H1 (cell line): ENCODE results near the gene CCL4. TPM values are rescaled to one million over a fixed set of nuclear protein-coding genes. Genes with fewer than 3 reads are reported as not detected.
"Not testable (repeated sequence)": the region's sequence is repeated elsewhere in the genome, so short reads cannot be mapped to it uniquely, and the experiment has no call there.

ENCODE experiments used
- CTCF ChIA-PET: fragments of 300-600 bp; sonication (Branson Sonifier 250); formaldehyde crosslinking; loops from one replicate; lab custom pipeline; 2021; ENCODE audit not compliant: partially characterized antibody; lab: Charles Lee
- POLR2A ChIA-PET: fragments of 300-600 bp; sonication (Branson Sonifier 250); formaldehyde crosslinking; loops from one replicate; lab custom pipeline; 2021; ENCODE audit warnings: inconsistent platforms; ENCODE audit not compliant: partially characterized antibody; lab: Charles Lee
- DNase-seq, 2 experiments: peaks; one replicate each; pipeline versions ENCODE4 v3.0.0 to v3.0.0-alpha.2; 2010 to 2022; ENCODE audit warnings: low spot score in 2 of 2, low read depth in 1 of 2, mixed read lengths in 1 of 2
- FAIRE-seq: peaks from 2 replicates; lab custom pipeline; 2011; peaks lifted over from hg19 to GRCh38; lab: Jason Lieb, UNC
- H2AFZ ChIP-seq: 2 replicates; pipeline ENCODE4 v1.8.1; 2012; ENCODE audit warnings: low read length, inconsistent platforms
- H2AK5ac ChIP-seq: 2 replicates; pipeline ENCODE4 v1.6.1; 2013; ENCODE audit warnings: low read depth, low read length
- H2BK120ac ChIP-seq: replicated peaks from 2 replicates; pipeline ENCODE3; 2013; ENCODE audit warnings: low read depth, low read length, inconsistent platforms
- H2BK12ac ChIP-seq: 2 replicates; pipeline ENCODE4 v1.6.1; 2013; ENCODE audit warnings: low read depth, low read length
- H2BK15ac ChIP-seq: 2 replicates; pipeline ENCODE4 v1.6.1; 2013; ENCODE audit warnings: low read length
- H2BK20ac ChIP-seq: 2 replicates; pipeline ENCODE4 v1.6.1; 2013; ENCODE audit warnings: low read length
- H2BK5ac ChIP-seq: 2 replicates; pipeline ENCODE4 v1.6.1; 2013; ENCODE audit warnings: low read depth, low read length
- H3K14ac ChIP-seq: 2 replicates; pipeline ENCODE4 v1.6.1; 2013; ENCODE audit warnings: inconsistent platforms; ENCODE audit not compliant: insufficient read length
- H3K18ac ChIP-seq: 2 replicates; pipeline ENCODE4 v1.6.1; 2013; ENCODE audit warnings: low read length; ENCODE audit errors: extremely low read depth
- H3K23ac ChIP-seq: 2 replicates; pipeline ENCODE4 v1.6.1; 2013; ENCODE audit warnings: inconsistent platforms; ENCODE audit not compliant: insufficient read length
- H3K23me2 ChIP-seq: 2 replicates; pipeline ENCODE4 v1.6.1; 2013; ENCODE audit warnings: low read depth, low read length
- H3K27ac ChIP-seq: 2 replicates; pipeline ENCODE4 v1.6.1; 2011; ENCODE audit warnings: low read depth, low read length, inconsistent platforms
- H3K27me3 ChIP-seq, 4 experiments: replicated peaks in 1 of 4; 1 replicate in 1 of 4; 2 replicates in 3 of 4; pipeline versions ENCODE4 v1.6.1 to v1.8.1; 2011 to 2013; ENCODE audit warnings: low read length in 3 of 4, mild to moderate bottlenecking in 3 of 4, inconsistent platforms in 2 of 4, mixed read lengths in 2 of 4, moderate library complexity in 1 of 4; ENCODE audit not compliant: control insufficient read depth in 3 of 4, insufficient read depth in 3 of 4; ENCODE audit errors: extremely low read depth in 1 of 4
- H3K36me3 ChIP-seq, 4 experiments: 2 replicates each; pipeline versions ENCODE4 v1.6.1 to v1.8.1; 2011 to 2013; ENCODE audit warnings: mild to moderate bottlenecking in 4 of 4, low read length in 3 of 4, moderate library complexity in 2 of 4, control low read depth in 1 of 4, inconsistent platforms in 1 of 4; ENCODE audit not compliant: insufficient read depth in 4 of 4, control insufficient read depth in 2 of 4
- H3K4ac ChIP-seq: replicated peaks from 2 replicates; pipeline ENCODE3; 2013; ENCODE audit warnings: low read length, low read depth, mixed read lengths, inconsistent platforms; ENCODE audit not compliant: insufficient read length
- H3K4me1 ChIP-seq, 4 experiments: replicated peaks in 1 of 4; 1 replicate in 1 of 4; 2 replicates in 3 of 4; pipeline versions ENCODE4 v1.6.1 to v1.8.1; 2011 to 2013; ENCODE audit warnings: low read length in 3 of 4, inconsistent platforms in 2 of 4, mixed read lengths in 1 of 4; ENCODE audit not compliant: insufficient read depth in 4 of 4, control insufficient read depth in 3 of 4
- H3K4me2 ChIP-seq, 2 experiments: 2 replicates each; pipeline versions ENCODE4 v1.6.1 to v1.8.1; 2011 to 2013; ENCODE audit warnings: low read depth in 2 of 2, low read length in 2 of 2, control low read depth in 1 of 2, inconsistent platforms in 1 of 2, mild to moderate bottlenecking in 1 of 2; ENCODE audit not compliant: insufficient read depth in 1 of 2
- H3K4me3 ChIP-seq, 4 experiments: fragments of 200-600, 300-600 bp in 1 of 4; sonication (generic), shearing (Covaris generic), sonication (Bioruptor Twin) in 1 of 4; 2 replicates each; pipeline versions ENCODE4 v1.5.1 to v1.8.1; 2011 to 2016; ENCODE audit warnings: low read length in 4 of 4, low read depth in 3 of 4, control low read depth in 2 of 4, inconsistent platforms in 2 of 4, mild to moderate bottlenecking in 2 of 4, mixed read lengths in 1 of 4, moderate library complexity in 1 of 4; ENCODE audit not compliant: insufficient read depth in 2 of 4; ENCODE audit errors: extremely low read depth in 1 of 4
- H3K56ac ChIP-seq: replicated peaks from 2 replicates; pipeline ENCODE3; 2013; ENCODE audit warnings: low read depth, mild to moderate bottlenecking, mixed read lengths, low read length, inconsistent platforms; ENCODE audit not compliant: insufficient read length
- H3K79me1 ChIP-seq: 2 replicates; pipeline ENCODE4 v1.6.1; 2013; ENCODE audit warnings: low read depth, low read length, control low read depth
- H3K79me2 ChIP-seq, 2 experiments: 2 replicates each; pipeline versions ENCODE4 v1.6.1 to v1.8.1; 2012 to 2013; ENCODE audit warnings: low read length in 2 of 2, mild to moderate bottlenecking in 2 of 2, inconsistent platforms in 1 of 2; ENCODE audit not compliant: insufficient read depth in 2 of 2, control insufficient read depth in 1 of 2
- H3K9ac ChIP-seq, 4 experiments: replicated peaks in 1 of 4; 1 replicate in 1 of 4; 2 replicates in 3 of 4; pipeline versions ENCODE4 v1.6.1 to v1.8.1; 2011 to 2013; ENCODE audit warnings: low read depth in 3 of 4, low read length in 3 of 4, control low read depth in 2 of 4, mild to moderate bottlenecking in 2 of 4, moderate library complexity in 2 of 4, inconsistent platforms in 1 of 4; ENCODE audit errors: extremely low read depth in 1 of 4
- H3K9me3 ChIP-seq, 2 experiments: 2 replicates each; pipeline versions ENCODE4 v1.6.1 to v1.8.1; 2012 to 2013; ENCODE audit warnings: mild to moderate bottlenecking in 2 of 2, moderate library complexity in 2 of 2, control low read depth in 1 of 2, inconsistent platforms in 1 of 2, low read depth in 1 of 2, low read length in 1 of 2, mixed read lengths in 1 of 2; ENCODE audit not compliant: insufficient read depth in 2 of 2
- H4K20me1 ChIP-seq, 2 experiments: replicated peaks in 1 of 2; 2 replicates each; pipeline versions ENCODE3 to v1.8.1; 2011 to 2013; ENCODE audit warnings: inconsistent platforms in 2 of 2, low read length in 2 of 2, mild to moderate bottlenecking in 1 of 2; ENCODE audit not compliant: insufficient read depth in 2 of 2, control insufficient read depth in 1 of 2
- H4K5ac ChIP-seq: 2 replicates; pipeline ENCODE4 v1.6.1; 2013; ENCODE audit warnings: low read length, low read depth, mixed read lengths, inconsistent platforms; ENCODE audit not compliant: insufficient read length
- H4K8ac ChIP-seq: 2 replicates; pipeline ENCODE4 v1.8.0; 2013; ENCODE audit warnings: mild to moderate bottlenecking, moderate library complexity, low read length, inconsistent platforms; ENCODE audit not compliant: insufficient read depth; ENCODE audit errors: extremely low read depth
- H4K91ac ChIP-seq: replicated peaks from 2 replicates; pipeline ENCODE3; 2013; ENCODE audit warnings: low read length, mixed read lengths, inconsistent platforms; ENCODE audit not compliant: insufficient read length
- WGBS, 2 experiments: shearing (Covaris generic) in 1 of 2; methylation state at CpG; one replicate each; pipeline versions ENCODE4 v1.1.6 to v1.1.7; 2013 to 2015; ENCODE audit warnings: low lambda C conversion rate in 2 of 2, mixed read lengths in 2 of 2, inconsistent platforms in 1 of 2, low coverage in 1 of 2, missing lambda C conversion rate in 1 of 2; ENCODE audit not compliant: insufficient replicate concordance in 2 of 2, insufficient coverage in 1 of 2, insufficient read length in 1 of 2; ENCODE audit errors: extremely low coverage in 1 of 2, missing lambda C conversion rate in 1 of 2; 5-methylcytosine and 5-hydroxymethylcytosine counted together
- polyA plus RNA-seq, 7 experiments: library from polyadenylated mRNA; depleted of rRNA in 3 of 7; stranded (reverse) in 5 of 7; unstranded in 2 of 7; fragments of >200 nt in 5 of 7; fragments of 200-250 nt in 2 of 7; gene quantifications; 1 replicate in 5 of 7; 2 replicates in 1 of 7; 4 replicates in 1 of 7; pipeline versions ENCODE4 v1.2.1 to v1.2.3, GENCODE V29; 2011 to 2013; ENCODE audit warnings: missing spikeins in 2 of 7, mixed read lengths in 2 of 7
- total RNA-seq: library from RNA; stranded (reverse); fragmentation: NEBNext Ultra II Directional; extraction: Animal tissue kit (Norgen Biotek cat#: 25700); gene quantifications from 2 replicates; pipeline ENCODE4 v1.2.1, GENCODE V29; 2021

Gene CCL4
- total and polyA plus RNA-seq, 2 of the 8 experiments (the other 6 are each of a cell fraction or from before 2014, with no cell fraction given) = not detected

DNA sequence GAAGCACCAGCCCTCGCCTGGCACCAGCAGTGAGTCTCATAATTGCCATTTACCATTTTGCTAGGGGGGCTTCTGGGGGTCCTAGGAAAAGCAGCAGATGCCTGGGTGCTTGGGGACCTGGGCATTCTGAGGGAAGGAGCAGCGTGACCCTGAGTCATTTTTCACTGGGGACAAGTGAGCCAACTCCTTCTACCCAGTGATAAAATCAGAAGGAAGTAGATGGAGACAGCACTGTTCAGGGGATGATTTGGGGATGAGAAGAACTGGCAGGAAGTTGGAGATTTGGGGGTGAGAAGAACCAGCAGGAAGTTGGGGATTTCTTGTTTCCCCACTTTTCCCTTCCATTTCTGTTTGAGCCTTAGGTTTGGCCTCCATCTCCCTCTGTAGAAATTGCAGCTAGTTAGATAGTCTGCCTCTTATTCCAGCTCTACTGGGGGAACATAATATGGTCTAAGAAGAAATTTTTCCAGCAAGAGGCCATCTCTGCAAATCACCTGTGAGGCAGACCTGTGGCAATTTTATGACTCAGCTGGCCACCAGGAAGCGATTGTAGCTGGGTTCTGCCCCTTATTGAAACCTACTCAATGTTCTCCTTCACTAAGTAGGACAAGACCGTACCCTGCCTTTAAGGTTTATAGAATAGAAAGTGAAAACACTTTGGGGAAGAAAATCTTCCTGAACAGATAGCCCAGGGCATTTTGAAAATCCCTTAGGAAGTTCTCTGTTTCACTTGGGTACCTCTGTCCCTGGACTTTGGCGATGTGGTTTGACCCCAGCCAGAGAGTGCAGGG, 21.8 kb upstream of the CCL4 start:
- H2BK120ac ChIP-seq, H2BK20ac ChIP-seq, H3K36me3 ChIP-seq, H3K23ac ChIP-seq, H3K9ac ChIP-seq, H3K18ac ChIP-seq, H3K4me1 ChIP-seq, H3K14ac ChIP-seq, H2BK12ac ChIP-seq, H3K27me3 ChIP-seq, H2BK5ac ChIP-seq, H3K4me2 ChIP-seq, H3K23me2 ChIP-seq, H3K79me2 ChIP-seq, H3K9me3 ChIP-seq, DNase-seq, H4K91ac ChIP-seq, H3K27ac ChIP-seq, H2BK15ac ChIP-seq, H3K56ac ChIP-seq, H4K20me1 ChIP-seq, H3K4ac ChIP-seq, H2AFZ ChIP-seq, FAIRE-seq, CTCF ChIA-PET, H4K8ac ChIP-seq, POLR2A ChIA-PET, H2AK5ac ChIP-seq, H3K79me1 ChIP-seq, H4K5ac ChIP-seq, H3K4me3 ChIP-seq: not testable (repeated sequence)
- WGBS, 2 experiments = 85% methylated on average over 5 of the region's 5 CpGs; no CpG with 5 or more reads in 1 of the 2 experiments
